Adrenal gland (tissue), 12 donors: ENCODE data around the gene LPP. TPM values are rescaled to one million over a fixed set of nuclear protein-coding genes. Genes with fewer than 3 reads are reported as not detected.

Experiments
- DNase-seq, 7 donors: peaks; one replicate each; pipeline ENCODE4 v3.0.0-alpha.2; 2019 to 2020
- H3K27ac ChIP-seq, 5 donors: fragments of 200-600 bp; sonication (generic) in 4 of 5; 1 replicate in 3 of 5; 2 replicates in 2 of 5; pipeline versions ENCODE4 v1.5.1 to v1.8.0; 2016 to 2020; ENCODE audit warnings: mild to moderate bottlenecking in 1 of 5
- H3K27me3 ChIP-seq: fragments of 200-600 bp; 2 replicates; pipeline ENCODE4 v1.8.0; 2021
- H3K36me3 ChIP-seq, 2 donors: fragments of 200-600 bp; replicated peaks in 1 of 2; 1 replicate in 1 of 2; 2 replicates in 1 of 2; pipeline versions ENCODE4 v1.5.1 to v1.8.0; 2018 to 2022
- H3K4me1 ChIP-seq, 2 donors: fragments of 200-600 bp; replicated peaks in 1 of 2; 1 replicate in 1 of 2; 2 replicates in 1 of 2; pipeline versions ENCODE4 v1.5.1 to v1.8.0; 2018 to 2021
- H3K4me3 ChIP-seq, 4 donors: fragments of 200-600 bp; sonication (generic) in 3 of 4; one replicate each; pipeline ENCODE4 v1.5.1; 2016 to 2018
- H3K9me3 ChIP-seq, 3 donors: fragments of 200-600 bp; sonication (generic) in 1 of 3; replicated peaks in 1 of 3; 1 replicate in 2 of 3; 2 replicates in 1 of 3; pipeline versions ENCODE4 v1.5.1 to v1.8.0; 2016 to 2021
- POLR2A ChIP-seq, 2 donors: fragments of 450-650 bp; IDR thresholded peaks; one replicate each; pipeline ENCODE4 v1.6.1; 2017; ENCODE audit warnings: antibody characterized with exemption in 2 of 2, mild to moderate bottlenecking in 2 of 2, moderate library complexity in 1 of 2
- whole genome bisulfite sequencing, 4 donors: extraction: QIAGEN DNeasy Blood & Tissue Kit in 2 of 4; methylation state at CpG; one replicate each; pipeline versions ENCODE4 v1.1.5 to v1.1.7; 2013 to 2017; 5-methylcytosine and 5-hydroxymethylcytosine counted together
- intact Hi-C, 2 donors: fragments of 100-400 bp; cut with DNase I; formaldehyde crosslinking; loops; one replicate each; pipeline versions ENCODE4 v1.14.1 to v1.15.0; 2022 to 2023
- polyA plus RNA-seq, 3 donors: library from polyadenylated mRNA; stranded (reverse); fragments of 200-250 nt in 2 of 3; fragments of 350-450 nt in 1 of 3; fragmentation: Illumina TruSeq in 1 of 3; extraction: RNeasy Lipid Tissue Mini Kit (QIAGEN cat#74804) in 1 of 3; gene quantifications; one replicate each; pipeline ENCODE4 v1.2.3, GENCODE V29; 2013 to 2014
- total RNA-seq, 9 donors: library from RNA; depleted of rRNA in 4 of 9; stranded (reverse); fragments of >200 nt in 4 of 9; fragments of 120-200 nt in 1 of 9; fragmentation: NEBNext Ultra II Directional in 1 of 9; extraction: Animal tissue kit (Norgen Biotek cat#: 25700) in 1 of 9; gene quantifications; one replicate each; pipeline versions ENCODE4 v1.1.0 to v1.2.4, GENCODE V29; 2013 to 2023
- TF ChIP-seq, protein P1 (sequence below), 6 experiments: fragments of 450-650 bp in 4 of 6; fragments of 200-600 bp in 2 of 6; sonication (generic) in 1 of 6; IDR thresholded peaks; 1 replicate in 5 of 6; 2 replicates in 1 of 6; pipeline versions ENCODE4 v1.5.1 to v1.8.0; 2016 to 2021; ENCODE audit warnings: antibody characterized with exemption in 6 of 6, mild to moderate bottlenecking in 2 of 6, moderate library complexity in 1 of 6
- donor health status: healthy with polysubstance abuse.
- donor health status: Bipolar disorder and iron deficiency.
- donor health status: DM: yes; HTN: yes; CAD: no.
- donor health status: DM: no; HTN: no; CAD: no.
- donor health status: DM: no; HTN: no; CAD: no.
- donor health status: DM: yes; HTN: yes; CAD: no.

Gene LPP
- total and polyA plus RNA-seq, 12 donors = 7.0 to 170 (median 101) TPM

DNA sequence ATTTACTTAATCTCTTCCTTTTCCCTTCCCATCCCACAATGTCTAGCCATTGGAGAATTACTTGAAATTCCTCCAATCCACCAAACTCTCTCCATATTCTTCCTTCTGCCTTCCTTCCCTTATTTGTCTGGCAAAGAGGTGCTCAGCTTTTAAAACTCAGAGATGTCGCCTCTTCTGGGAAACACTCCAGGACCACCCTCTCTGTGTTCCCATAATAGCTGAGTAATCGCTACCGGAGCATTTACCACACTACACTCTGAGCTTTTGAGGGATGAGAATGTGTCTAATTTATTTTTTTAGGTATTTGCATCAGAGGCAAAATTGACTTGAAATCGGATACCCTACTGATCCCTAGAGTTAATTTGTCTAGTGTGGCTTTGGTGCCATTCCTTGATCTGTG is 772.2 kb downstream of the LPP start:
- Histone ChIP-seq H3K36me3 (no peaks in the 10 kb centered on the region), H3K9me3 (no peaks in the 10 kb centered on the region), H3K4me3 (no peak overlapping the region), H3K4me1 (no peaks in the 10 kb centered on the region), H3K27ac (no peak overlapping the region), H3K27me3 (no peaks in the 10 kb centered on the region)
- DNase-seq = no peak
- intact Hi-C loops = no loop called here
- TF ChIP-seq POLR2A (IDR thresholded peaks at IDR 0.05) = no peak
- TF ChIP-seq, protein P1, sequence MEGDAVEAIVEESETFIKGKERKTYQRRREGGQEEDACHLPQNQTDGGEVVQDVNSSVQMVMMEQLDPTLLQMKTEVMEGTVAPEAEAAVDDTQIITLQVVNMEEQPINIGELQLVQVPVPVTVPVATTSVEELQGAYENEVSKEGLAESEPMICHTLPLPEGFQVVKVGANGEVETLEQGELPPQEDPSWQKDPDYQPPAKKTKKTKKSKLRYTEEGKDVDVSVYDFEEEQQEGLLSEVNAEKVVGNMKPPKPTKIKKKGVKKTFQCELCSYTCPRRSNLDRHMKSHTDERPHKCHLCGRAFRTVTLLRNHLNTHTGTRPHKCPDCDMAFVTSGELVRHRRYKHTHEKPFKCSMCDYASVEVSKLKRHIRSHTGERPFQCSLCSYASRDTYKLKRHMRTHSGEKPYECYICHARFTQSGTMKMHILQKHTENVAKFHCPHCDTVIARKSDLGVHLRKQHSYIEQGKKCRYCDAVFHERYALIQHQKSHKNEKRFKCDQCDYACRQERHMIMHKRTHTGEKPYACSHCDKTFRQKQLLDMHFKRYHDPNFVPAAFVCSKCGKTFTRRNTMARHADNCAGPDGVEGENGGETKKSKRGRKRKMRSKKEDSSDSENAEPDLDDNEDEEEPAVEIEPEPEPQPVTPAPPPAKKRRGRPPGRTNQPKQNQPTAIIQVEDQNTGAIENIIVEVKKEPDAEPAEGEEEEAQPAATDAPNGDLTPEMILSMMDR (IDR thresholded peaks at IDR 0.05) = no peak
- WGBS, 4 donors = 89 to 95% (median 94%) methylated on average over 4 of the region's 4 CpGs

DNA sequence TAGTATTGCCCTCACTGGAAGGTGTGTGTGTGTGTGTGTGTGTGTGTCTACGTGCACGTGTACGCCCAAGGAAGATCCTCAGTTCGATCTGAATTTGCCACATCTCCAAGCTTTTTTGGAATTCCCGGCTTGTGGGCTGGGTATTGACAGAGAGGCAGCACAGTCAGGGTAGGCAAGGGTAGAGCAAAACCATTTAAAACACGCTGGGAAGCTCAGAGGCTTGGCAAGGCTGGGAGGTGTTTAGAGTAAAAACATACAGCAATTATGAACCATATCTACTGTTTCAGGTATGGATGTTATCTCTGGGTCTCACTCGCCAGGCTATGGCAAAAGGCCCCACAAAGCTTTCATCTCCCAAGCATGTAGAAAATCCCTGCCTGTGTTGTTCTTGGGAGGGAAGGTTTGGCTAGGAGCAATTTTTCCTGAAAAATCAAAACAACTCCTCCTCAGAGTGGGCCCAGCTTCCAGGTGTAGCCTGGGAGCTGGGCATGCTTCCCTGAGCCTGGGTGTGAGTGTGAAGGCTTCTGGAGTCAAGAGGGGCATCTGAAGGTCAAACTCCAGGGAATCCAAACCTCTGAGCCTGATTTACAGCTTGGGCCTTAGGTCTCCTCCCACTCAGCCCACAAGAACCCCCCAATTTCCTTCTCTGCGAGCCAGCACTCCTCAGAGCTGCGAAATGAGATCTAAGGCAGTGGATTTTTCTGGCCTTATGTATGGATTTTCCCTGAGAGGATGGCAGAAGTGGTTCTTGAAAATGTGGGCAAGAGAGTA is 773.0 kb downstream of the LPP start:
- intact Hi-C loops = no loop called here
- 82 to 92% (median 91%) methylated on average over 9 of the region's 9 CpGs for WGBS, 4 donors
- no peak for DNase-seq
- H3K4me1 ChIP-seq = no peaks in the 10 kb centered on the region
- TF ChIP-seq, protein P1 (IDR thresholded peaks at IDR 0.05) = no peak
- no peak for TF ChIP-seq POLR2A (IDR thresholded peaks at IDR 0.05)
- H3K27me3 ChIP-seq = no peaks in the 10 kb centered on the region
- no peaks in the 10 kb centered on the region for H3K9me3 ChIP-seq
- H3K4me3 ChIP-seq = no peak overlapping the region
- H3K36me3 ChIP-seq = no peaks in the 10 kb centered on the region
- H3K27ac ChIP-seq = no peak overlapping the region

DNA sequence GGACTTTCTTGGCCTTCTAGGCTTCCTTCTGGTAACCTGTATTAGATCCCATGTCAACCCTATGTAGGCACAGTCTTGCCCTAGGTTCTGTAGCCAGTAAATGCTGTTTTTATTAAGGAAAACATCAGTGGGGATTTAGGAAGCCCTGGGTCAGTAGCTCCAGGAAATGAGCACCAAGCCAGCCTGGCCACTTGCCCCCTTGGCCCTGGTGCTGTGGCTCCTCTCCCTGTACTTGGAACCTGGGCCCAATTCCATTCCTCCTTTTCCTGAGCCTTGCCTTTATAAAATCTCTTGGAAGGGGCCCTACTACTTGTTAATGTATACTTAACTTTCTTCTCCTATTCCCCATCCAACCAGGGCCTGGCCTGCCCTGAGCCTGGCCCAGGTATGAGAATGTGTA is 774.0 kb downstream of the LPP start:
- no peak for DNase-seq
- H3K36me3 ChIP-seq = no peaks in the 10 kb centered on the region
- intact Hi-C loops = no loop called here
- no peak overlapping the region for H3K27ac ChIP-seq
- no peaks in the 10 kb centered on the region for H3K27me3 ChIP-seq
- H3K9me3 ChIP-seq = no peaks in the 10 kb centered on the region
- no peaks in the 10 kb centered on the region for H3K4me1 ChIP-seq
- no peak overlapping the region for H3K4me3 ChIP-seq
- TF ChIP-seq, protein P1 (IDR thresholded peaks at IDR 0.05) = no peak
- TF ChIP-seq POLR2A (IDR thresholded peaks at IDR 0.05) = no peak

DNA sequence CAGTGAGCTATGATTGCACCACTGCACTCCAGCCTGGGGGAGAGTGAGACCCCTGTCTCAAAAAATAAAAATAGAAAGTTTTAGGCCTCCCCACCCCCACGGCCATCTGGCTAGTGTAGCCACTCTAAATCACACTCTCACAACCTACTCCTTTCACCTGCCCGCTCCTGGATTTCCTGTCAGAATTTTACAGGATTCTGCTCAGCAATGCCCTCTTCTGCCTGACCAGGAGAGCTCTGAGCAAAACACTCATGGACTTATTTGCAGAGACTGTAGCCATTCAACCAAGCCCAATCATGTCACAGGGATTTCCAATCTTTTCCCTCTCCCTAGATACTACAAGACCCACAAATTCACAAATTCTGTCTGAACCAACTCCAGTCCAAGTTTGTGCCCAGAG is 775.2 kb downstream of the LPP start:
- DNase-seq = peak in 2 of 7 donors; percentile 23 to 24
- H3K36me3 ChIP-seq = no peaks in the 10 kb centered on the region
- H3K9me3 ChIP-seq = no peaks in the 10 kb centered on the region
- WGBS, 4 donors = 53 to 84% (median 77%) methylated on average over 2 of the region's 2 CpGs
- intact Hi-C loops = no loop called here
- no peak overlapping the region for H3K27ac ChIP-seq
- no peaks in the 10 kb centered on the region for H3K4me1 ChIP-seq
- TF ChIP-seq, protein P1 (IDR thresholded peaks at IDR 0.05) = peak in 5 of 6 experiments; percentile 17 to 42 (median 36)
- TF ChIP-seq POLR2A (IDR thresholded peaks at IDR 0.05) = no peak
- no peak overlapping the region for H3K4me3 ChIP-seq
- H3K27me3 ChIP-seq = no peaks in the 10 kb centered on the region
